ENCODE measurements around the gene TUBGCP4. TPM values are rescaled to one million over a fixed set of nuclear protein-coding genes. Genes with fewer than 3 reads are reported as not detected.
"Not testable (repeated sequence)": the region's sequence is repeated elsewhere in the genome, so short reads cannot be mapped to it uniquely, and the experiment has no call there.

TUBGCP4 gene
- total RNA-seq, 8 experiments from 2014 or later = 4.9 to 30.4 (median 8.5) TPM

GRCh38 chr15:43370310-43370974, 459 bp upstream of the TUBGCP4 start:
- H3K27ac ChIP-seq = peak overlapping the region; percentile 59 to 66
- ATAC-seq (replicated peaks in 6 of 8) = peak; percentile 64 to 80 (median 70)
- WGBS, 10 experiments = 0 to 17% (median 0%) methylated on average over 1 to 9 of the region's 45 CpGs; no CpG with 5 or more reads in 5 of the 10 experiments
- in situ Hi-C loops (cut with MboI; ENCODE audit: low pct_unique_long_range_greater_than_20kb in 2 of 9, low sequenced_read_pairs in 9 of 9, unreplicated experiment in 9 of 9) = no loop called here
- peaks cover 14 to 23% of the 10 kb centered on the region in 2 donors for H3K4me1 ChIP-seq (replicated peaks in 1 of 2)
- peak overlapping the region; percentile 79 to 99 (median 95) for H3K4me3 ChIP-seq

GRCh38 chr15:43376017-43376705, 5.3 kb downstream of the TUBGCP4 start:
- Histone ChIP-seq H3K4me1 (replicated peaks in 1 of 2) (peaks cover 2 to 9% of the 10 kb centered on the region in 2 donors), H3K27ac (no peak overlapping the region), H3K4me3 (no peak overlapping the region)
- in situ Hi-C loops (cut with MboI; ENCODE audit: low pct_unique_long_range_greater_than_20kb in 2 of 9, low sequenced_read_pairs in 9 of 9, unreplicated experiment in 9 of 9) = no loop called here
- 55 to 100% (median 80%) methylated on average over 1 to 10 of the region's 13 CpGs; no CpG with 5 or more reads in 2 of the 10 experiments for WGBS, 10 experiments
- ATAC-seq (replicated peaks in 6 of 8) = peak in 3 of 8 experiments; percentile 31 to 40 (median 39)

DNA sequence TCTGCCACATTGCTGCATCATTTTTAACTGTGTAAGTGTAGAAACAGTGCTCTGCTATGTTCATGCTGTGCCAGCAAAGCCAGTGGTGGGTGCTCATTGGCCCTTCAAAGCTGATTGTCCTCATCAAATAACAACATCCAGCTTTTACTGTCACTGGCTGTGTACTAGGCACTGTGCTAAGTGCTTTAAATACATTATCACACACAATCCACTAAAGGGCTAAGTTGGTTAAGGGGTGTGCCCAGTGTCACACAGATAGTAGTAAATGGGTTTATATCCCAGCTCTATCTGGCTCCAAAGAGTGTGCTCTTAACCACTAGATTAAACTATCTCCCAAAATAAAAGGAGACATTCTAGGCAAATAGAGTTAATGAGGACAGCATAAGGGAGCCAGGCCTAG, 7.7 kb downstream of the TUBGCP4 start:
- in situ Hi-C loops (cut with MboI; ENCODE audit: low pct_unique_long_range_greater_than_20kb in 2 of 9, low sequenced_read_pairs in 9 of 9, unreplicated experiment in 9 of 9) = no loop called here
- H3K4me3 ChIP-seq = no peak overlapping the region
- no peak for ATAC-seq (replicated peaks in 6 of 8)
- no peak overlapping the region for H3K27ac ChIP-seq
- no peaks in the 10 kb centered on the region for H3K4me1 ChIP-seq (replicated peaks in 1 of 2)

DNA sequence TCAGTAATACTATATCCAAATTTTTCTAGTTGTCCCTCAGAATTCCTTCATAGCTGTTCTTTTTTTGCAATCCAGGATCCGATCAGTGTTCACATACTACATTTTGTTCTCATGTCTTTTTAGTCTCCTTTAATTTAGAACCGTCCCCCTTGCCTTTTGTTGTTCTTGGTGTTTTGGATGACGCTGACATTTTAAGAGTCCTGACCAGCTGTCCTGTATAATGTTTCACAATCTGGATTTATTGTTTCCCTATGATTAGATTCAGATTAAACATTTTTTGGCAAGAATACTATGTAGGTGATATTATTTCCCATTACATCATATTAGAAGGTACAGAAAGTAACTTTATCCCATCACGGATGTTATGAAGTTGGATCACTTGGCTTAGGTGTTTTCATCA, 11.4 kb downstream of the TUBGCP4 start:
- ATAC-seq (replicated peaks in 6 of 8) = no peak
- Histone ChIP-seq H3K4me3 (no peak overlapping the region), H3K4me1 (replicated peaks in 1 of 2) (no peaks in the 10 kb centered on the region), H3K27ac (no peak overlapping the region)
- in situ Hi-C loops (cut with MboI; ENCODE audit: low pct_unique_long_range_greater_than_20kb in 2 of 9, low sequenced_read_pairs in 9 of 9, unreplicated experiment in 9 of 9) = no loop called here
- 70 to 100% (median 94%) methylated on average over 2 to 4 of the region's 4 CpGs; no CpG with 5 or more reads in 1 of the 10 experiments for WGBS, 10 experiments

DNA sequence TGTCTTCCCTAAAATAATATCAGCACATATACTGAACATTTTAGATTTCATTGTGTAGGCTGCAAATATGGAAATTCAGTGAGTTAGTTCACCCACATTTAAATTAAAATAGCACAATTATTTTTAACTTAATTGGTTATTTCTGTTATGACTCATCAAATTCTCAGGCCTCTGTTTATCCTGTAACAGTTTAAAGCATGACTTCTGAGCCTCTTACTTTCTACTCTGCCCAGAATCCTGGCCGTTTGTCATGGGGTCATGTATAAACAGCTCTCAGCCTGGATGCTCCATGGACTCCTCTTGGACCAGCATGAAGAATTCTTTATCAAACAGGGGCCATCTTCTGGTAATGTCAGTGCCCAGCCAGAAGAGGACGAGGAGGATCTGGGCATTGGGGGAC, 12.2 kb downstream of the TUBGCP4 start:
- 50 to 100% (median 83%) methylated on average over 1 to 2 of the region's 2 CpGs; no CpG with 5 or more reads in 4 of the 10 experiments for WGBS, 10 experiments

GRCh38 chr15:43390723-43391122, 19.8 kb downstream of the TUBGCP4 start:
- no peaks in the 10 kb centered on the region for H3K4me1 ChIP-seq (replicated peaks in 1 of 2)
- in situ Hi-C loops (cut with MboI; ENCODE audit: low pct_unique_long_range_greater_than_20kb in 2 of 9, low sequenced_read_pairs in 9 of 9, unreplicated experiment in 9 of 9) = no loop called here
- no peak overlapping the region for H3K27ac ChIP-seq
- 88 to 100% (median 95%) methylated on average over 2 to 8 of the region's 8 CpGs for WGBS, 10 experiments
- no peak for ATAC-seq (replicated peaks in 6 of 8)
- no peak overlapping the region for H3K4me3 ChIP-seq

More for the DNA sequence above, 12.2 kb downstream of the TUBGCP4 start:
- H3K4me1 ChIP-seq (replicated peaks in 1 of 2) = no peaks in the 10 kb centered on the region
- H3K27ac ChIP-seq = no peak overlapping the region
- in situ Hi-C loops (cut with MboI; ENCODE audit: low pct_unique_long_range_greater_than_20kb in 2 of 9, low sequenced_read_pairs in 9 of 9, unreplicated experiment in 9 of 9) = no loop called here
- ATAC-seq (replicated peaks in 6 of 8) = no peak
- H3K4me3 ChIP-seq = no peak overlapping the region

DNA sequence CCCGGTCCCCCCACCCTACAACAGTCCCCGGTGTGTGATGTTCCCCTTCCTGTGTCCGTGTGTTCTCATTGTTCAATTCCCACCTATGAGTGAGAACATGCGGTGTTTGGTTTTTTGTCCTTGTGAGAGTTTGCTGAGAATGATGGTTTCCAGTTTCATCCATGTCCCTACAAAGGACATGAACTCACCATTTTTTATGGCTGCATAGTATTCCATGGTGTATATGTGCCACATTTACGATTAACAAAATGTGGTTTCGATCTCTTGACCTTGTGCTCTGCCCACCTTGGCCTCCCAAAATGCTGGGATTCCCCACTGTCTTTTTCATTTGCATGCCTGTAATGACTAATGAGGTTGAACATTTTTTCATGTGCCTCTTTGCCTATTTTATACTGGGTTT, 22.7 kb downstream of the TUBGCP4 start:
- ATAC-seq (replicated peaks in 6 of 8); in situ Hi-C loops (cut with MboI; ENCODE audit: low pct_unique_long_range_greater_than_20kb in 2 of 9, low sequenced_read_pairs in 9 of 9, unreplicated experiment in 9 of 9); H3K4me3 ChIP-seq; H3K4me1 ChIP-seq (replicated peaks in 1 of 2); H3K27ac ChIP-seq: not testable (repeated sequence)
- 93 to 100% (median 100%) methylated on average over 1 to 2 of the region's 6 CpGs; no CpG with 5 or more reads in 4 of the 10 experiments for WGBS, 10 experiments

DNA sequence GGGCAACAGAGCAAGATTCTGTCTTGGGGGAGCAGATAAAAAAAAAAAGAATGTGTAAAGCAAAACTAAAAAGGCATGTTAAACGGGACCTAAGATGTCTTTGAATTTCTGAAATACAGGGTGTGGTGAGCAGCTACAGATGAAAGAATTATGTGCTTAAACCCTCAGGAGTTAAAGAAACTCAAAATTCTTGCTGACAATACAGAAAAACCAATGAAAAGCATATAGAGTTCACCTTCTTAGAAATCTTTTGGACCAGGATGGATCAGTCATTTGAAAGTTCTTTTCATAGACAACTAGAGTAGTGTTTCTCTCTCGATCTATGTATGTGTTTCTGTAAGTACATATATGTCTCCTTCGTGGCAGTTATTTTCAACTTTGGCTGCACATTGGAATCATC, 31.4 kb downstream of the TUBGCP4 start:
- in situ Hi-C loops (cut with MboI; ENCODE audit: low pct_unique_long_range_greater_than_20kb in 2 of 9, low sequenced_read_pairs in 9 of 9, unreplicated experiment in 9 of 9) = no loop called here
- no peak overlapping the region for H3K4me3 ChIP-seq
- peak in 2 of 8 experiments; percentile 31 to 46 for ATAC-seq (replicated peaks in 6 of 8)
- no peak overlapping the region for H3K27ac ChIP-seq
- WGBS, 10 experiments = 42 to 100% (median 84%) methylated on average over 1 to 3 of the region's 3 CpGs
- H3K4me1 ChIP-seq (replicated peaks in 1 of 2) = no peaks in the 10 kb centered on the region

DNA sequence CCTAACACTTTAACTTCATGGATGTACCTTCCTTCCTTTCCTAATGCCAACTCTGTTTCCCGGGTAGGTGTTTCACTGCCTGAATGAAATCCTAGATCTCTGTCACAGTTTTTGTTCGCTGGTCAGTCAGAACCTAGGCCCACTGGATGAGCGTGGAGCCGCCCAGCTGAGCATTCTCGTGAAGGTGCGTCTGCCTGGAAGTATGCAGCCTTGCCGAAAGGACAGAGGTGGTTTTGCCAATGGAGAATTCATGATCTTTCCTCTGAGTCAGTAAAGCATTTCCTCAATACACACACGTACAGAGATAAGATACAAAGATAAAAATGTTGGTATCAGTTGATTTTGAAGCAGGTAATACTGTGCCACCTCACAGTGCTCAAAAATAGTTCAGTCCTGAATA, 32.7 kb downstream of the TUBGCP4 start:
- Histone ChIP-seq H3K27ac (no peak overlapping the region), H3K4me3 (no peak overlapping the region), H3K4me1 (replicated peaks in 1 of 2) (no peaks in the 10 kb centered on the region)
- in situ Hi-C loops (cut with MboI; ENCODE audit: low pct_unique_long_range_greater_than_20kb in 2 of 9, low sequenced_read_pairs in 9 of 9, unreplicated experiment in 9 of 9) = no loop called here
- no peak for ATAC-seq (replicated peaks in 6 of 8)
- WGBS, 10 experiments = 67 to 100% (median 92%) methylated on average over 2 to 8 of the region's 8 CpGs; no CpG with 5 or more reads in 3 of the 10 experiments

DNA sequence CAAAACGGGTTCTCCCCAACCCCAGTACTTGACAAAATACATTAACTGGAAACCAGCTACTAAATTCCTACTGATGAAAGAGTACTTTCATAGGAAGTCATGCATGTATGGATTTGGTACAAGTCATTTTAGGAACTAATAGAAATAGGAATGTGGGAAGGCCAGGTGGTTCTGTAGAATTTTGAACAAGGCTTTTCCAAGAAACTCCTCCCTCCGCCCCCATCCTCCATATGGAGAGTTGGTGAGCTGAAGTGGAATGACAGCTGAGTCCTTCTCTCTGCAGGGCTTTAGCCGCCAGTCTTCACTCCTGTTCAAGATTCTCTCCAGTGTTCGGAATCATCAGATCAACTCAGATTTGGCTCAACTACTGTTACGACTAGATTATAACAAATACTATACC, 33.2 kb downstream of the TUBGCP4 start:
- Histone ChIP-seq H3K4me1 (replicated peaks in 1 of 2) (no peaks in the 10 kb centered on the region), H3K4me3 (no peak overlapping the region), H3K27ac (no peak overlapping the region)
- 80 to 100% (median 100%) methylated on average over 1 to 5 of the region's 5 CpGs for WGBS, 10 experiments
- no peak for ATAC-seq (replicated peaks in 6 of 8)
- in situ Hi-C loops (cut with MboI; ENCODE audit: low pct_unique_long_range_greater_than_20kb in 2 of 9, low sequenced_read_pairs in 9 of 9, unreplicated experiment in 9 of 9) = no loop called here

- in situ Hi-C loops (cut with MboI; ENCODE audit: low pct_unique_long_range_greater_than_20kb in 2 of 9, low sequenced_read_pairs in 9 of 9, unreplicated experiment in 9 of 9) = no loop called here
- Histone ChIP-seq H3K4me1 (replicated peaks in 1 of 2) (no peaks in the 10 kb centered on the region), H3K4me3 (no peak overlapping the region), H3K27ac (no peak overlapping the region)
- WGBS, 10 experiments = 0 to 100% (median 65%) methylated on average over 1 to 2 of the region's 2 CpGs
- peak in 2 of 8 experiments; percentile 71 to 80 for ATAC-seq (replicated peaks in 6 of 8)
Observed at GRCh38 chr15:43406189-43406588, 35.3 kb downstream of the TUBGCP4 start.

DNA sequence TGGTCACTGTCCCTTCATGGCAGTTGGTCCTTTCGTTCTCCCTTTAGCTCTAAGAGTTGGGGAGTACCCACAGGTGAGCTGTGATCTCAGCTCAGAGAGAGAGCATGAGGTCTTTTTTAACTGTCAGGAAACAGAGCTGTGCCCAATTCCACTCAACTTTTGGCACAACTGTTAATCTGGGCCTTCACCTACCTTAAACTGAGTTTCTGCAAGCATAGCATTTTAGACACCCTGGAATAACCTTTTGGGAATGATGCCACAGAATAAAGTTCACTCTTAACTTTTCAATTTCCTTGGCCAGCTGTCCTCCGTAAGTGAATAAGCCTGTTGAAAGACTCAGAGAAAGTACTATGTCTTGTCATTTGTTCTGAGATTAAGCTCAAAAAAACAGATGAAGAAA, 35.9 kb downstream of the TUBGCP4 start:
- 100% methylated on average over 1 to 2 of the region's 2 CpGs; no CpG with 5 or more reads in 1 of the 10 experiments for WGBS, 10 experiments
- Histone ChIP-seq H3K4me1 (replicated peaks in 1 of 2) (no peaks in the 10 kb centered on the region), H3K27ac (no peak overlapping the region), H3K4me3 (no peak overlapping the region)
- ATAC-seq (replicated peaks in 6 of 8) = no peak
- in situ Hi-C loops (cut with MboI; ENCODE audit: low pct_unique_long_range_greater_than_20kb in 2 of 9, low sequenced_read_pairs in 9 of 9, unreplicated experiment in 9 of 9) = no loop called here

DNA sequence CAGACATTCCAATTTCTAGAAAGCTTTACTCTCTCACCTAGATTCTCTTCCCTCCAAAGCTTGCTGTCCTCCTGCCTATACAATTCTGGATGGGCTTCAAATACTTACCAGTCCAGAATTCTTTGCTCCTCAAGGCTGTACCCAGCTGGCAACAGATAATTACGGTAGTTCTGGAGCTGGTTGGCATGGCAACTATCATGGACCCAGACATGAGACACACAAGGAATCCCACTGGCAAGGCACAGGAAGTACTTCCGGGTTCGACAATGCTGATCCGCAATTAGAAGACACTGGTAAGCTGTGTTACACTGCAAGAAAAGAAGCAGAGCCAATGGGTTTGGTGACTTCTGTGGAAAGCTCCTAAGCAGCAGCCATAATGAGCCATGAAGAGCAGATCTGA, 37.9 kb downstream of the TUBGCP4 start:
- H3K27ac ChIP-seq = no peak overlapping the region

More for the DNA sequence above, 37.9 kb downstream of the TUBGCP4 start:
- in situ Hi-C loops (cut with MboI; ENCODE audit: low pct_unique_long_range_greater_than_20kb in 2 of 9, low sequenced_read_pairs in 9 of 9, unreplicated experiment in 9 of 9) = no loop called here
- no peaks in the 10 kb centered on the region for H3K4me1 ChIP-seq (replicated peaks in 1 of 2)
- no peak overlapping the region for H3K4me3 ChIP-seq
- ATAC-seq (replicated peaks in 6 of 8) = peak in 1 of 8 experiments; percentile 32
- WGBS, 10 experiments = 92 to 100% (median 100%) methylated on average over 1 to 4 of the region's 4 CpGs; no CpG with 5 or more reads in 3 of the 10 experiments

Measured in motor neuron (in vitro differentiated cells).